MM.1S (cell line): ENCODE measurements around the gene SERTAD2.

Experiments used
- EZH2 ChIP-seq: fragments of 300-600 bp; sonication (generic); optimal IDR thresholded peaks from 2 replicates; pipeline ENCODE3; 2017; ENCODE audit warnings: low read depth, mild to moderate bottlenecking, antibody characterized with exemption, low read length, mixed read lengths
- EZH2phosphoT487 ChIP-seq: fragments of 300-600 bp; sonication (generic); IDR thresholded peaks from 2 replicates; pipeline ENCODE4 v1.6.1; 2018; ENCODE audit warnings: antibody characterized with exemption, low read length
- TF ChIP-seq, protein P1 (sequence below): fragments of 300-600 bp; sonication (generic); IDR thresholded peaks from 2 replicates; pipeline ENCODE4 v1.5.1; 2016; ENCODE audit warnings: antibody characterized with exemption, low read length, mixed read lengths

DNA sequence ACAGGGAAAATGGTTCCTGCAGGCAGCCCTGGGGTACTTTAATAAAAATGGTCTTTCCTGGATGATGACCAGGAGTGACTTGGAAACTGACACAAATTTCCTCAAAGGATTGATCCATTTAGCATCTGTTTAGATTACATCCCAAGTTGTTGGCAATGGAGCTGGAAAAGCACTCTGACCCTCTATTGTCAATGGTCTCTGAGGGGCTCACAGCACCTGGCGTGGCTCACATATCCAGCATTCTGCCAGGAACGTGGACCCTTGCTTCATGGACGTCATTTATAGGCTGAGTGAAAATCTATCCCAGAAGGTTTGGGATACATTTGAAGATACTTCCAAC is 43.8 kb downstream of the SERTAD2 start:
- TF ChIP-seq, protein P1, sequence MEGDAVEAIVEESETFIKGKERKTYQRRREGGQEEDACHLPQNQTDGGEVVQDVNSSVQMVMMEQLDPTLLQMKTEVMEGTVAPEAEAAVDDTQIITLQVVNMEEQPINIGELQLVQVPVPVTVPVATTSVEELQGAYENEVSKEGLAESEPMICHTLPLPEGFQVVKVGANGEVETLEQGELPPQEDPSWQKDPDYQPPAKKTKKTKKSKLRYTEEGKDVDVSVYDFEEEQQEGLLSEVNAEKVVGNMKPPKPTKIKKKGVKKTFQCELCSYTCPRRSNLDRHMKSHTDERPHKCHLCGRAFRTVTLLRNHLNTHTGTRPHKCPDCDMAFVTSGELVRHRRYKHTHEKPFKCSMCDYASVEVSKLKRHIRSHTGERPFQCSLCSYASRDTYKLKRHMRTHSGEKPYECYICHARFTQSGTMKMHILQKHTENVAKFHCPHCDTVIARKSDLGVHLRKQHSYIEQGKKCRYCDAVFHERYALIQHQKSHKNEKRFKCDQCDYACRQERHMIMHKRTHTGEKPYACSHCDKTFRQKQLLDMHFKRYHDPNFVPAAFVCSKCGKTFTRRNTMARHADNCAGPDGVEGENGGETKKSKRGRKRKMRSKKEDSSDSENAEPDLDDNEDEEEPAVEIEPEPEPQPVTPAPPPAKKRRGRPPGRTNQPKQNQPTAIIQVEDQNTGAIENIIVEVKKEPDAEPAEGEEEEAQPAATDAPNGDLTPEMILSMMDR: no peak
- TF ChIP-seq EZH2phosphoT487: no peak
- TF ChIP-seq EZH2: no peak
